IMR-90 (cell line): Measurements from ENCODE around the gene RIPK4. TPM values are rescaled to one million over a fixed set of nuclear protein-coding genes. Genes with fewer than 3 reads are reported as not detected.

Experiments
- microRNA-seq, 2 experiments: library from miRNA; stranded (forward) in 1 of 2; unstranded in 1 of 2; fragments of 10-50 nt in 1 of 2; fragments of <30 nt in 1 of 2; gene quantifications in 1 of 2; microRNA quantifications in 1 of 2; one replicate each; pipeline versions ENCODE3 to v1.1.0; 2013 to 2020; ENCODE audit not compliant: insufficient read depth in 1 of 2, insufficient read length in 1 of 2, unreplicated experiment in 1 of 2
- polyA plus RNA-seq, 3 experiments: library from polyadenylated mRNA; depleted of rRNA; stranded (reverse); fragments of >200 nt; gene quantifications; 2 replicates each; pipeline ENCODE4 v1.2.3, GENCODE V29; 2012; ENCODE audit warnings: low replicate concordance in 1 of 3
- small RNA-seq, 5 experiments: library from RNA; depleted of rRNA; stranded (forward); fragments of <200 nt; gene quantifications; one replicate each; pipeline ENCODE3, GENCODE V24; 2012
- total RNA-seq: library from RNA; depleted of rRNA; stranded (reverse); fragments of >200 nt; gene quantifications from 2 replicates; pipeline ENCODE4 v1.2.3, GENCODE V29; 2012; rRNA removed

RIPK4 gene
- total and polyA plus RNA-seq, 2 of the 4 experiments (the other 2 are of a cell fraction): under 0.01 to 0.03 TPM

Small RNAs within 50 kb of the gene (microRNA-seq; reads per million reads assigned to microRNA genes)
- gene MIR6814: 0 reads per million in 2 experiments

Small RNAs within 50 kb of the gene (small RNA-seq; reads per million reads assigned to genes)
- gene MIR6814: 0 reads per million in 5 experiments

Other genes starting within 250 kb of the RIPK4 start
- gene PRDM15, start 112.3 kb upstream of the RIPK4 start, total RNA-seq: 5.6 and 8.8 TPM in 2 replicates
- 7.3 and 7.6 TPM in 2 replicates for gene PRDM15, start 112.3 kb upstream of the RIPK4 start, polyA plus RNA-seq (2012; rRNA removed)
- gene C2CD2, start 187.0 kb upstream of the RIPK4 start, total RNA-seq: 19.4 and 25.3 TPM in 2 replicates
- gene C2CD2, start 187.0 kb upstream of the RIPK4 start, polyA plus RNA-seq (2012; rRNA removed): 10.6 and 15.6 TPM in 2 replicates
- gene ZBTB21, start 243.3 kb upstream of the RIPK4 start, total RNA-seq: 12.0 and 13.6 TPM in 2 replicates
- 6.8 and 7.8 TPM in 2 replicates for gene ZBTB21, start 243.3 kb upstream of the RIPK4 start, polyA plus RNA-seq (2012; rRNA removed)